Heart left ventricle (tissue), 16 donors: ENCODE measurements around the gene ZNF70. TPM values are rescaled to one million over a fixed set of nuclear protein-coding genes. Genes with fewer than 3 reads are reported as not detected.

ENCODE experiments used
- ATAC-seq, 4 donors: fragments of 200-7000 bp; cut with Tn5 transposase; one replicate each; pipeline ENCODE4 v1.9.1; 2020 to 2022; ENCODE audit warnings: moderate library complexity in 4 of 4, mild to moderate bottlenecking in 3 of 4, moderate number of reproducible peaks in 1 of 4
- DNase-seq, 5 donors: peaks; one replicate each; pipeline ENCODE4 v3.0.0-alpha.2; 2020
- H3K27ac ChIP-seq, 12 donors: fragments of 200-600 bp; sonication (generic) in 4 of 12; one replicate each; pipeline versions ENCODE4 v1.5.0 to v1.8.0; 2016 to 2022; ENCODE audit warnings: mild to moderate bottlenecking in 2 of 12
- H3K27me3 ChIP-seq, 9 donors: fragments of 200-600 bp; sonication (generic) in 2 of 9; one replicate each; pipeline versions ENCODE4 v1.5.1 to v1.8.0; 2016 to 2022; ENCODE audit warnings: mild to moderate bottlenecking in 3 of 9
- H3K36me3 ChIP-seq, 9 donors: fragments of 200-600 bp; sonication (generic) in 2 of 9; one replicate each; pipeline versions ENCODE4 v1.5.0 to v1.8.0; 2018 to 2022; ENCODE audit warnings: mild to moderate bottlenecking in 2 of 9
- H3K4me1 ChIP-seq, 12 donors: fragments of 200-600 bp; sonication (generic) in 4 of 12; one replicate each; pipeline versions ENCODE4 v1.5.0 to v1.8.0; 2016 to 2022; ENCODE audit warnings: mild to moderate bottlenecking in 3 of 12
- H3K4me3 ChIP-seq, 12 donors: fragments of 200-600 bp; sonication (generic) in 4 of 12; one replicate each; pipeline versions ENCODE4 v1.5.0 to v1.8.0; 2017 to 2022; ENCODE audit warnings: mild to moderate bottlenecking in 9 of 12, moderate library complexity in 4 of 12
- H3K9me3 ChIP-seq, 12 donors: fragments of 200-600 bp; sonication (generic) in 4 of 12; one replicate each; pipeline versions ENCODE4 v1.5.0 to v1.8.0; 2016 to 2022; ENCODE audit warnings: mild to moderate bottlenecking in 1 of 12
- POLR2A ChIP-seq, 2 donors: fragments of 450-650 bp; IDR thresholded peaks; one replicate each; pipeline ENCODE4 v1.6.1; 2017; ENCODE audit warnings: antibody characterized with exemption in 2 of 2, mild to moderate bottlenecking in 2 of 2, moderate library complexity in 2 of 2
- WGBS, 4 donors: extraction: QIAGEN DNeasy Blood & Tissue Kit in 2 of 4; methylation state at CpG; one replicate each; pipeline versions ENCODE4 v1.1.5 to v1.1.7; 2013 to 2018; 5-methylcytosine and 5-hydroxymethylcytosine counted together
- intact Hi-C, 10 donors: fragments of 100-400 bp; cut with DNase I; formaldehyde crosslinking; loops; one replicate each; pipeline versions ENCODE4 v1.11.1 to v1.14.2; 2022
- polyA plus RNA-seq, 2 donors: library from polyadenylated mRNA; stranded (reverse); fragments of 200-250 nt; gene quantifications; one replicate each; pipeline ENCODE4 v1.2.3, GENCODE V29; 2013
- total RNA-seq, 9 donors: library from RNA; depleted of rRNA in 2 of 9; stranded (reverse); fragments of >200 nt in 2 of 9; fragmentation: NEBNext Ultra II Directional in 3 of 9; extraction: Animal tissue kit (Norgen Biotek cat#: 25700) in 3 of 9; gene quantifications; one replicate each; pipeline versions ENCODE4 v1.1.0 to v1.2.4, GENCODE V29; 2016 to 2023
- TF ChIP-seq, protein P1 (sequence below), 12 donors: fragments of 200-600 bp; sonication (generic) in 4 of 12; IDR thresholded peaks; one replicate each; pipeline versions ENCODE4 v1.5.0 to v1.8.0; 2018 to 2022; ENCODE audit warnings: antibody characterized with exemption in 12 of 12, mild to moderate bottlenecking in 5 of 12
- donor health status: ischemic (EF 13 %, LVEDD 7.1; RV severe dilation, severe dysfunction).
- donor health status: healthy with polysubstance abuse.
- donor health status: DM: no; HTN: yes; CAD: no.
- donor health status: DM: no; HTN: no; CAD: no.
- donor health status: ischemic (EF 25% LVEDD 6.9; RV normal size, moderate dysfunction).
- donor health status: ischemic (EF 25% LVEDD 5.7; RV mildly dilated, moderate dysfunction).
- donor health status: healthy.
- donor health status: DM: yes; HTN: yes; CAD: no.
- donor health status: ischemic (EF 35%, LVEDD 5.7; RV mildly dilated, moderate dysfunction).
- donor health status: nonischemic (EF 11% LVEDD 7.7; RV severe dilation, severe dysfunction).
- donor health status: DM: yes; HTN: yes; CAD: no.
- donor health status: PGD.
- donor health status: ischemic (EF 29% LVEDD 5.4; RV normal size, mild dysfunction).
- donor health status: nonischemic (EF 23%, LVEDD 6.1; RV moderate dilation, normal function).

ZNF70 gene
- total and polyA plus RNA-seq, 11 donors, result 1.6 to 4.6 (median 3.0) TPM

DNA sequence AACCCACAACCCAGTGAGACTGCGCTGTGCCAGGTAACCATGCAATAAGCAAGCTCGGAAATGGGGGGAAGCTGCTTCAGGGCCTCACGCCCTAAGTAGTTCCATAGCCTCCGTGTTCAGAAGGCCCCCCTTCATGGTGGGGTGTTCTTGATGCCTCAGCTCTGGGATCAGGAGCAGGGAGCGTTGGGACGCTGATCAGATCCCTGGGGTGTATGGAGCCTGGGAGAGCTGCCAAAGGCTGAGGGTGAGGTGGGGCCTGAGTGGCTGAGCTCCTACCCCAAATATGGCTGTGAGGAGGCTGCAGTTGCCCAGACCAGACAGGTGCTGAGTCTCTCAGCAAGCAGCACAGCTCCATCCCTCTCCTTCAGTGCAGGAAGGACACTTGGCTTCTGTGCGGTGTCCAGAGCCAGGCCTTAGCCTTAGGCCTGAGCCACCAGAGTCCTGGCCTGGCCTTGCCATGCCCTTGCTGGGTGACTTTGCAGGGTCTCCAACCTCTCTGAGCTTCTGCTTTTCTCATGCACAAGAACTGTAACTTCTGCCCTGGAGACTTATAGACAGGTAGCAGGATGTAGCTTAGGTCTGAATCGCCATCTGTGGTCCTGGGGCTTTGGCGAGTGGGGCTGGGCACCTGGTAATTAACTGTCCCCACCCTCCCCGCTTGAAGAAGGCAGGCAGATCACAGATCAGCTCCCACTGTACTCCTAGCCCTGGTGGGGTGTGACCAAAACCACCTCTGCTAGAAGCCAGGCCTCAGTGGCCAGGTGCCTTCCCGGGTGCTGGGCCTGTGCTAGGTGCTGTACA, 27.1 kb upstream of the ZNF70 start:
- no peak overlapping the region for H3K4me3 ChIP-seq
- peaks cover 0 to 2% (median 0%) of the 10 kb centered on the region in 9 donors for H3K27me3 ChIP-seq
- peak overlapping the region in 4 of 12 donors; percentile 4 to 63 (median 40) for H3K27ac ChIP-seq
- TF ChIP-seq, protein P1, sequence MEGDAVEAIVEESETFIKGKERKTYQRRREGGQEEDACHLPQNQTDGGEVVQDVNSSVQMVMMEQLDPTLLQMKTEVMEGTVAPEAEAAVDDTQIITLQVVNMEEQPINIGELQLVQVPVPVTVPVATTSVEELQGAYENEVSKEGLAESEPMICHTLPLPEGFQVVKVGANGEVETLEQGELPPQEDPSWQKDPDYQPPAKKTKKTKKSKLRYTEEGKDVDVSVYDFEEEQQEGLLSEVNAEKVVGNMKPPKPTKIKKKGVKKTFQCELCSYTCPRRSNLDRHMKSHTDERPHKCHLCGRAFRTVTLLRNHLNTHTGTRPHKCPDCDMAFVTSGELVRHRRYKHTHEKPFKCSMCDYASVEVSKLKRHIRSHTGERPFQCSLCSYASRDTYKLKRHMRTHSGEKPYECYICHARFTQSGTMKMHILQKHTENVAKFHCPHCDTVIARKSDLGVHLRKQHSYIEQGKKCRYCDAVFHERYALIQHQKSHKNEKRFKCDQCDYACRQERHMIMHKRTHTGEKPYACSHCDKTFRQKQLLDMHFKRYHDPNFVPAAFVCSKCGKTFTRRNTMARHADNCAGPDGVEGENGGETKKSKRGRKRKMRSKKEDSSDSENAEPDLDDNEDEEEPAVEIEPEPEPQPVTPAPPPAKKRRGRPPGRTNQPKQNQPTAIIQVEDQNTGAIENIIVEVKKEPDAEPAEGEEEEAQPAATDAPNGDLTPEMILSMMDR (IDR thresholded peaks at IDR 0.05), result no peak
- no peak for TF ChIP-seq POLR2A (IDR thresholded peaks at IDR 0.05)
- DNase-seq (peak; percentile 66 to 83 (median 72)), ATAC-seq (peak; percentile 45 to 73 (median 64))
- peaks cover 0 to 7% (median 0%) of the 10 kb centered on the region in 9 donors for H3K36me3 ChIP-seq
- H3K4me1 ChIP-seq, result peaks cover 0 to 39% (median 21%) of the 10 kb centered on the region in 12 donors
- H3K9me3 ChIP-seq, result no peaks in the 10 kb centered on the region
- intact Hi-C loops, result loop anchor here in 1 of 10 donors (10.0 kb wide), 1 partner anchor 477 kb away; no protein-coding TSS in a partner anchor
- 61 to 75% (median 66%) methylated on average over 9 to 11 of the region's 11 CpGs for WGBS, 4 donors

DNA sequence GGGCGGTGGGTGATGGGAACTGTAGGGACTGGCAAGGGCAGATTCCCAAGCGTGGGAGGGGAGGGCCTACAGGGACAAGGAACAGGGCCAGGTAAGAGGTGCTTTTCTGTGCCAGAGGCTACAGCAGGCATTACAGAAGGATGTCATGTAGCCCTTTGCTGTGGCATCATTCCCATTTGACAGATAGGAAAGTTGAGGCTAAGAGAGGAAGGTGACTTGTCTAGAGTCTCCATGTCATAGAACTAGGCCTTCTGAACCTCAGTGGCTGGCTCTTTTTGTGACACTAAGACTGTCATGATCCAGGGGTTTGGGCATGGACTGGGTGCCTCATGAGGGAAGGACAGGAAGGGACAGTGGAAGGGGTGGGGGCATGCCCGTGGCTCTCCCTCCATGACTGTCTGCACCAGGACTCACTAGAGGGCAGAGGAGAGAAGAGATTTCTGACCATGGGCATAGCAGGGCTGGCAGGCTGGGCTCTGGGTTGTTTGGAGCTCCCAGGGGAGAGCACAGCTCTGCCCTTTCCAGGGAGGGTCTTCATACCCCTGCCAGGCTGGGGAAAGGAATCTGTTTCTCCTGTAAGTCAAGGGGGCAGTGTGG, 25.0 kb upstream of the ZNF70 start:
- Histone ChIP-seq H3K27ac (peak overlapping the region in 3 of 12 donors; percentile 6 to 31 (median 15)), H3K4me1 (peaks cover 0 to 54% (median 30%) of the 10 kb centered on the region in 12 donors), H3K27me3 (peaks cover 0 to 3% (median 0%) of the 10 kb centered on the region in 9 donors), H3K36me3 (peaks cover 0 to under 1% (median 0%) of the 10 kb centered on the region in 9 donors), H3K4me3 (no peak overlapping the region), H3K9me3 (no peaks in the 10 kb centered on the region)
- intact Hi-C loops, result loop anchor here in 1 of 10 donors (10.0 kb wide), 1 partner anchor 479 kb away; no protein-coding TSS in a partner anchor
- DNase-seq, result no peak
- TF ChIP-seq, protein P1 (IDR thresholded peaks at IDR 0.05), result no peak
- TF ChIP-seq POLR2A (IDR thresholded peaks at IDR 0.05), result no peak
- 77 to 83% (median 82%) methylated on average over 3 of the region's 3 CpGs for WGBS, 4 donors
- peak in 1 of 4 donors; percentile 32 for ATAC-seq

DNA sequence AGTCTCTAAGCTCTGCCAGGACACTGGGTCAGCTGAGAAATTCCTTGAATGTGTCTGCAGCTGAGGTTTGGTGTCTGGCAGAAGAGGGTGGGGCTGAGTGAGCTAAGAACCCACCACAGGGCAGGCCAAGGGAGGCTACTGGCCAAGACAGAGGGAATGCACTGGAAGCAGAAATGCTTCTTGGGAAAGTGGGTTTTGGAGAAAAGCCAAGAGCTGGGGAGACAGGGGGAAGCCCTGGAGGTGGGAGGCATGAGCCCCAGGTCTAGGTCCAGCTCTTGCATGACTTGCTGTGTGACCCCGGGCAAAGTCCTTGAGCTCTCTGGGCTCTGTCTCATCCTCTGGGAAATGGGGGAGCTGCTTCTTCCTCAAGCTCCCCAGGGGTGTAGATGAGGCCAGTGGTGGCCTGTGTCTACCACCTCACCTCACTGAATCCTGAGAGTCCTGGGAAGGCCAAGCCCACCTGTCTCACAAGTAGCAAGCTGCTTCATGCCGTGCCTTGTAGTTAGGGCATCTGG, 24.1 kb upstream of the ZNF70 start:
- H3K9me3 ChIP-seq, result no peaks in the 10 kb centered on the region
- no peak for TF ChIP-seq POLR2A (IDR thresholded peaks at IDR 0.05)
- TF ChIP-seq, protein P1 (IDR thresholded peaks at IDR 0.05), result no peak
- peak overlapping the region in 1 of 12 donors; percentile 7 for H3K27ac ChIP-seq
- ATAC-seq (no peak), DNase-seq (no peak)
- H3K27me3 ChIP-seq, result peaks cover 0 to 3% (median 0%) of the 10 kb centered on the region in 9 donors
- no peak overlapping the region for H3K4me3 ChIP-seq
- WGBS, 4 donors, result 63 to 74% (median 68%) methylated on average over 2 of the region's 2 CpGs
- H3K4me1 ChIP-seq, result peaks cover 0 to 57% (median 32%) of the 10 kb centered on the region in 12 donors
- H3K36me3 ChIP-seq, result no peaks in the 10 kb centered on the region
- intact Hi-C loops, result loop anchor here in 2 of 10 donors (5.0 to 10.0 kb wide), 2 partner anchors 72 to 480 kb away; no protein-coding TSS in a partner anchor
